Measurements from ENCODE around the gene TAGLN.

- TF ChIP-seq CTCF (IDR thresholded peaks at IDR 0.05) (no peak), POLR2A (IDR thresholded peaks at IDR 0.05) (no peak)
Measured at GRCh38 chr11:117160826-117161225, 38.3 kb upstream of the TAGLN start.

All from uterus (tissue), 2 donors.